ENCODE measurements around the gene APOO.

The APOO gene

GRCh38 chrX:23819385-23820234 is 88.1 kb downstream of the APOO start:
- DNase-seq (ENCODE audit: low spot score): no peak
- TF ChIP-seq CTCF (IDR thresholded peaks at IDR 0.05; ENCODE audit: extremely low read depth, insufficient read depth, missing control alignments): no peak
- in situ Hi-C loops (cut with MboI; ENCODE audit: low pct_unique_long_range_greater_than_20kb, low sequenced_read_pairs, unreplicated experiment): no loop called here

- in situ Hi-C loops (cut with MboI; ENCODE audit: low pct_unique_long_range_greater_than_20kb, low sequenced_read_pairs, unreplicated experiment): no loop called here
- no peak for TF ChIP-seq CTCF (IDR thresholded peaks at IDR 0.05; ENCODE audit: extremely low read depth, insufficient read depth, missing control alignments)
- no peak for DNase-seq (ENCODE audit: low spot score)
These were observed 89.8 kb downstream of the APOO start for GRCh38 chrX:23817979-23818336.

GRCh38 chrX:23816179-23816578 is 91.6 kb downstream of the APOO start:
- no peak for DNase-seq (ENCODE audit: low spot score)
- in situ Hi-C loops (cut with MboI; ENCODE audit: low pct_unique_long_range_greater_than_20kb, low sequenced_read_pairs, unreplicated experiment): no loop called here
- TF ChIP-seq CTCF (IDR thresholded peaks at IDR 0.05; ENCODE audit: extremely low read depth, insufficient read depth, missing control alignments): no peak

GRCh38 chrX:23815376-23815775 is 92.4 kb downstream of the APOO start:
- no peak for DNase-seq (ENCODE audit: low spot score)
- in situ Hi-C loops (cut with MboI; ENCODE audit: low pct_unique_long_range_greater_than_20kb, low sequenced_read_pairs, unreplicated experiment): no loop called here
- no peak for TF ChIP-seq CTCF (IDR thresholded peaks at IDR 0.05; ENCODE audit: extremely low read depth, insufficient read depth, missing control alignments)

- no peak for DNase-seq (ENCODE audit: low spot score)
- no peak for TF ChIP-seq CTCF (IDR thresholded peaks at IDR 0.05; ENCODE audit: extremely low read depth, insufficient read depth, missing control alignments)
- in situ Hi-C loops (cut with MboI; ENCODE audit: low pct_unique_long_range_greater_than_20kb, low sequenced_read_pairs, unreplicated experiment): no loop called here
These were observed 93.9 kb downstream of the APOO start for GRCh38 chrX:23813808-23814207.

GRCh38 chrX:23811656-23812055 is 96.1 kb downstream of the APOO start:
- no peak for DNase-seq (ENCODE audit: low spot score)
- in situ Hi-C loops (cut with MboI; ENCODE audit: low pct_unique_long_range_greater_than_20kb, low sequenced_read_pairs, unreplicated experiment): no loop called here
- TF ChIP-seq CTCF (IDR thresholded peaks at IDR 0.05; ENCODE audit: extremely low read depth, insufficient read depth, missing control alignments): no peak

Measured in GM13977 (cell line).